CD14-positive monocyte (primary cell): Measurements from ENCODE around the gene ZNHIT2. TPM values are rescaled to one million over a fixed set of nuclear protein-coding genes. Genes with fewer than 3 reads are reported as not detected.

Experiments used
- DNase-seq, 3 donors: peaks; one replicate each; pipeline ENCODE4 v3.0.0-alpha.2; 2011 to 2022
- H2AFZ ChIP-seq: 2 replicates; pipeline ENCODE4 v1.6.0; 2012; ENCODE audit warnings: mild to moderate bottlenecking, low read depth, low read length, inconsistent platforms; ENCODE audit not compliant: insufficient read depth, poor library complexity, severe bottlenecking
- H3K27ac ChIP-seq, 2 donors: 1 replicate in 1 of 2; 2 replicates in 1 of 2; pipeline ENCODE4 v1.5.1; 2012 to 2013; ENCODE audit warnings: low read length in 2 of 2, control low read depth in 1 of 2, inconsistent platforms in 1 of 2, low read depth in 1 of 2, mild to moderate bottlenecking in 1 of 2
- H3K27me3 ChIP-seq, 2 donors: one replicate each; pipeline versions ENCODE4 v1.6.0 to v1.6.1; 2011 to 2013; ENCODE audit warnings: low read length in 2 of 2; ENCODE audit not compliant: control insufficient read depth in 2 of 2, insufficient read depth in 2 of 2
- H3K36me3 ChIP-seq, 2 donors: replicated peaks in 1 of 2; 1 replicate in 1 of 2; 2 replicates in 1 of 2; pipeline versions ENCODE4 v1.5.1 to v1.6.1; 2012 to 2013; ENCODE audit warnings: low read length in 2 of 2, control low read depth in 1 of 2, inconsistent platforms in 1 of 2, mild to moderate bottlenecking in 1 of 2; ENCODE audit not compliant: insufficient read depth in 2 of 2, control insufficient read depth in 1 of 2
- H3K4me1 ChIP-seq, 2 donors: 1 replicate in 1 of 2; 2 replicates in 1 of 2; pipeline versions ENCODE4 v1.5.1 to v1.6.1; 2012 to 2013; ENCODE audit warnings: low read length in 2 of 2, control low read depth in 1 of 2, inconsistent platforms in 1 of 2, mild to moderate bottlenecking in 1 of 2, moderate library complexity in 1 of 2; ENCODE audit not compliant: insufficient read depth in 2 of 2, control insufficient read depth in 1 of 2
- H3K4me2 ChIP-seq: replicated peaks from 2 replicates; pipeline ENCODE3; 2012; ENCODE audit warnings: low read length, moderate library complexity, mild to moderate bottlenecking; ENCODE audit not compliant: poor library complexity, severe bottlenecking; ENCODE audit errors: extremely low read depth
- H3K4me3 ChIP-seq, 3 experiments: fragments of 200-600 bp in 1 of 3; sonication (generic) in 1 of 3; replicated peaks in 1 of 3; 1 replicate in 2 of 3; 2 replicates in 1 of 3; pipeline ENCODE4 v1.5.1; 2011 to 2013; ENCODE audit warnings: low read length in 3 of 3, mild to moderate bottlenecking in 3 of 3, control low read depth in 2 of 3, low read depth in 2 of 3, inconsistent platforms in 1 of 3, moderate library complexity in 1 of 3
- H3K79me2 ChIP-seq: 2 replicates; pipeline ENCODE4 v1.6.0; 2012; ENCODE audit warnings: mild to moderate bottlenecking, control low read depth, inconsistent platforms, low read length, moderate library complexity; ENCODE audit not compliant: insufficient read depth
- H3K9ac ChIP-seq: 2 replicates; pipeline ENCODE4 v1.6.0; 2017; ENCODE audit warnings: low read length, mild to moderate bottlenecking; ENCODE audit not compliant: insufficient read depth, poor library complexity, severe bottlenecking
- H3K9me3 ChIP-seq, 2 donors: replicated peaks in 1 of 2; 1 replicate in 1 of 2; 2 replicates in 1 of 2; pipeline versions ENCODE4 v1.5.1 to v1.6.1; 2012 to 2013; ENCODE audit warnings: low read length in 2 of 2, control low read depth in 1 of 2; ENCODE audit not compliant: control insufficient read depth in 1 of 2, insufficient read depth in 1 of 2
- H4K20me1 ChIP-seq: 2 replicates; pipeline ENCODE4 v1.6.0; 2012; ENCODE audit warnings: mild to moderate bottlenecking, low read length, control low read depth, moderate library complexity; ENCODE audit not compliant: insufficient read depth
- H3K27ac Mint-ChIP-seq, 7 donors: one replicate each; pipeline ENCODE4 v1.8.0; 2020; ENCODE audit warnings: mild to moderate bottlenecking in 7 of 7, mixed read lengths in 7 of 7, moderate library complexity in 6 of 7, inconsistent platforms in 2 of 7
- H3K27me3 Mint-ChIP-seq, 3 donors: one replicate each; pipeline ENCODE4 v1.8.0; 2021 to 2022; ENCODE audit warnings: low read depth in 3 of 3, mild to moderate bottlenecking in 3 of 3, mixed read lengths in 3 of 3, moderate library complexity in 3 of 3, inconsistent platforms in 1 of 3
- H3K36me3 Mint-ChIP-seq, 2 donors: one replicate each; pipeline ENCODE4 v1.8.0; 2020; ENCODE audit warnings: mixed read lengths in 2 of 2, inconsistent platforms in 1 of 2, mild to moderate bottlenecking in 1 of 2
- H3K4me1 Mint-ChIP-seq: one replicate; pipeline ENCODE4 v1.8.0; 2020; ENCODE audit warnings: mild to moderate bottlenecking, mixed read lengths
- H3K4me3 Mint-ChIP-seq, 2 donors: one replicate each; pipeline ENCODE4 v1.8.0; 2020; ENCODE audit warnings: mild to moderate bottlenecking in 2 of 2, mixed read lengths in 2 of 2, moderate library complexity in 1 of 2
- H3K9me3 Mint-ChIP-seq, 7 donors: one replicate each; pipeline ENCODE4 v1.8.0; 2020 to 2022; ENCODE audit warnings: mixed read lengths in 7 of 7, mild to moderate bottlenecking in 6 of 7, moderate library complexity in 6 of 7, inconsistent platforms in 2 of 7
- WGBS: methylation state at CpG from one replicate; pipeline ENCODE4 v1.1.5; 2013; ENCODE audit warnings: missing lambda C conversion rate; ENCODE audit not compliant: insufficient coverage; 5-methylcytosine and 5-hydroxymethylcytosine counted together
- intact Hi-C, 2 donors: fragments of 100-400 bp; cut with micrococcal nuclease; formaldehyde crosslinking; loops; one replicate each; pipeline versions ENCODE4 v1.15.0 to v1.15.1; 2023
- polyA plus RNA-seq, 3 donors: library from polyadenylated mRNA; depleted of rRNA in 1 of 3; unstranded in 2 of 3; stranded (reverse) in 1 of 3; fragments of 300-500 nt in 2 of 3; fragments of >200 nt in 1 of 3; fragmentation: Illumina TruSeq in 2 of 3; gene quantifications; 1 replicate in 2 of 3; 2 replicates in 1 of 3; pipeline ENCODE4 v1.2.3, GENCODE V29; 2012 to 2021
- TF ChIP-seq, protein P1 (sequence below): fragments of 200-600 bp; IDR thresholded peaks from one replicate; pipeline ENCODE4 v1.8.0; 2022; ENCODE audit warnings: antibody characterized with exemption, mild to moderate bottlenecking

The ZNHIT2 gene
- polyA plus RNA-seq, 3 donors = 2.1 to 9.4 (median 5.8) TPM

DNA sequence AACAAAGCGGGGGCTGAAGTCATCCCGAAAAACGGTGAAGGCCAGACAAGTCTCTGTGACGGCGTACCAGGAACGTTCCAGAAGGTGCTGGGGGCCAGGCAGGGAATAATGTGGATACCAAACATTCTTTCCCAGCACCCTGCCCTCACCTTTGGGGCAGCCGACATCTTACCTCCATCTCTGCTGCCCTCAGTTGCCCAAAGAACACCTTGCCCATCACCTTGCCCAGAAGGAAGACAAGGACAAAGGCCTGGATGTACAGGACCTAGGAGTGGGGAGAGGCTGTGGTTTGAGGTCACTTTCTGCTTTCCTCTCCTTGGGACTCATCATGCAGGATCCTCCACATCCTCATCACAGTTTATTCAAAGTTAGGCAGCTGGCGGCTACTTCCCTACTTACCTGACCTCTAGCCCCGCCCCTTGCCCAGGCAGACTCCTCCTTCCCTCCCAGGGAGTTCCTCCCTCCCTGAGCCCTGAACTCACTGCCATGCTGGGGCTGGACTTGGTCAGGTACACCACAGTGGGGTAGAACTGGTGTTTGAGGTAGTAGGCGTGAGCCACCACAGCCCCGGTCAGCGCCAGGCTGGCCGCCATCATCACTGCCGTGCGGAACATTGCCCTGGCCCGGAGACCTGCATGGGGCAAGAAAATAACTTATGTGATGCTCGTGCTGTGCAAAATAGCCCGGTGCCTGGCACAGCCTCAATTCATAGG is 15.6 kb upstream of the ZNHIT2 start:
- peak overlapping the region; percentile 92 to 99 for H3K4me3 Mint-ChIP-seq
- no peaks in the 10 kb centered on the region for H3K9me3 Mint-ChIP-seq
- TF ChIP-seq, protein P1, sequence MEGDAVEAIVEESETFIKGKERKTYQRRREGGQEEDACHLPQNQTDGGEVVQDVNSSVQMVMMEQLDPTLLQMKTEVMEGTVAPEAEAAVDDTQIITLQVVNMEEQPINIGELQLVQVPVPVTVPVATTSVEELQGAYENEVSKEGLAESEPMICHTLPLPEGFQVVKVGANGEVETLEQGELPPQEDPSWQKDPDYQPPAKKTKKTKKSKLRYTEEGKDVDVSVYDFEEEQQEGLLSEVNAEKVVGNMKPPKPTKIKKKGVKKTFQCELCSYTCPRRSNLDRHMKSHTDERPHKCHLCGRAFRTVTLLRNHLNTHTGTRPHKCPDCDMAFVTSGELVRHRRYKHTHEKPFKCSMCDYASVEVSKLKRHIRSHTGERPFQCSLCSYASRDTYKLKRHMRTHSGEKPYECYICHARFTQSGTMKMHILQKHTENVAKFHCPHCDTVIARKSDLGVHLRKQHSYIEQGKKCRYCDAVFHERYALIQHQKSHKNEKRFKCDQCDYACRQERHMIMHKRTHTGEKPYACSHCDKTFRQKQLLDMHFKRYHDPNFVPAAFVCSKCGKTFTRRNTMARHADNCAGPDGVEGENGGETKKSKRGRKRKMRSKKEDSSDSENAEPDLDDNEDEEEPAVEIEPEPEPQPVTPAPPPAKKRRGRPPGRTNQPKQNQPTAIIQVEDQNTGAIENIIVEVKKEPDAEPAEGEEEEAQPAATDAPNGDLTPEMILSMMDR = no peak
- DNase-seq = peak in 2 of 3 donors; percentile 36 to 48
- Histone ChIP-seq H3K9ac (peak overlapping the region; percentile 99), H3K9me3 (no peaks in the 10 kb centered on the region), H3K4me2 (peak overlapping the region; percentile 95), H3K79me2 (peaks cover 38% of the 10 kb centered on the region), H3K4me3 (peak overlapping the region; percentile 51 to 98 (median 92)), H4K20me1 (peaks cover 41% of the 10 kb centered on the region), H3K36me3 (peaks cover 41 to 46% of the 10 kb centered on the region in 2 donors), H3K27me3 (no peaks in the 10 kb centered on the region), H3K27ac (peak overlapping the region; percentile 99 to 100), H2AFZ (peak overlapping the region; percentile 84), H3K4me1 (peaks cover 30 to 31% of the 10 kb centered on the region in 2 donors)
- intact Hi-C loops = no loop called here
- WGBS = 84% methylated on average over 6 of the region's 18 CpGs
- peak overlapping the region; percentile 99 to 100 (median 99) for H3K27ac Mint-ChIP-seq
- H3K27me3 Mint-ChIP-seq = peaks cover 0 to 2% (median 2%) of the 10 kb centered on the region in 3 donors
- H3K36me3 Mint-ChIP-seq = peaks cover 36 to 57% of the 10 kb centered on the region in 2 donors
- H3K4me1 Mint-ChIP-seq = peaks cover 29% of the 10 kb centered on the region

DNA sequence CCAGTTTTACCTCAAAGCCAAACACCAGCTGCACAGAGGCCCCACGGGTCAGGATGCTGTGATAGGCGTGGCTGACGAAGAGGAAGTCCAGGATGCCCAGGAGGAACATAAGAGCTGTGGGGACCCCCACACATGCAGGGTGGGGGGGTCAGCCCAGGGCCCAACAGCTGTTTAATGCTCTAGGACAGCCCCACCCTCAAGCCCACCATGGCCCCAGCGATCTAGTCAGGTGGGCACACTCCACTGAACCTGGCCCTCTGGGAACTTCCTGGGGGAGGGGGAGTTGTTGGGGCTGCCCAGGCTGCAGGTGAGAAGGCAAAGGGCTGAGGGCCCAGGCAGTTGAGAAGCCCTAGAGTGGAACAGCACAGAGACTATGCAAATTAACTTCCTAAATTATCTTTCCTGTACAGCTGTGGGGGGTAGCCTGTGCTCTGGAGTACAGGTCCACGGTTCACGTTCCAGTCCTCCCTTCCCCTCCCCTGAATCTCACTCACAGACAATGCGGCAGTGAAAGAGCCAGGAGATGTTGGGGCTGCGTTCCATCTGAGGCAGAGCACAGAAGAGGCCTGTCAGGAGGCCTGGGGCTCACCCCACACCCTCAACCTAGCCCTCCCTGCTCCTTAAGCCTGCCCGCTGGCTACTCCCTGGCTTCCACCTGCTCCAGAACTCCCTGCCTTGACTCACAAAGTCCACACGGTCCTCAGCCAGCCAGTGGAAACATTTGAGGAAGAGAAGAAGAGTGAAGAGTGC is 14.9 kb upstream of the ZNHIT2 start:
- Histone ChIP-seq H3K27me3 (no peaks in the 10 kb centered on the region), H2AFZ (no peak overlapping the region), H3K27ac (peak overlapping the region in 1 of 2 donors; percentile 100), H4K20me1 (peaks cover 42% of the 10 kb centered on the region), H3K79me2 (peaks cover 38% of the 10 kb centered on the region), H3K4me2 (peak overlapping the region; percentile 95), H3K4me1 (peaks cover 30 to 31% of the 10 kb centered on the region in 2 donors), H3K9ac (no peak overlapping the region), H3K9me3 (no peaks in the 10 kb centered on the region), H3K4me3 (peak overlapping the region in 1 of 3 experiments; percentile 92), H3K36me3 (peaks cover 48 to 54% of the 10 kb centered on the region in 2 donors)
- peaks cover 29% of the 10 kb centered on the region for H3K4me1 Mint-ChIP-seq
- H3K27ac Mint-ChIP-seq = peak overlapping the region in 6 of 7 donors; percentile 72 to 99 (median 99)
- peak overlapping the region in 1 of 2 donors; percentile 92 for H3K4me3 Mint-ChIP-seq
- intact Hi-C loops = no loop called here
- H3K9me3 Mint-ChIP-seq = no peaks in the 10 kb centered on the region
- peaks cover 0 to 2% (median 2%) of the 10 kb centered on the region in 3 donors for H3K27me3 Mint-ChIP-seq
- TF ChIP-seq, protein P1 = no peak
- DNase-seq = peak in 1 of 3 donors; percentile 5
- 57% methylated on average over 3 of the region's 10 CpGs for WGBS
- H3K36me3 Mint-ChIP-seq = peaks cover 40 to 65% of the 10 kb centered on the region in 2 donors
